ENCODE results near the gene NECTIN3. TPM values are rescaled to one million over a fixed set of nuclear protein-coding genes. Genes with fewer than 3 reads are reported as not detected.

The NECTIN3 gene
- total and polyA plus RNA-seq, 7 donors, result 1.8 to 54.1 (median 20.0) TPM

DNA sequence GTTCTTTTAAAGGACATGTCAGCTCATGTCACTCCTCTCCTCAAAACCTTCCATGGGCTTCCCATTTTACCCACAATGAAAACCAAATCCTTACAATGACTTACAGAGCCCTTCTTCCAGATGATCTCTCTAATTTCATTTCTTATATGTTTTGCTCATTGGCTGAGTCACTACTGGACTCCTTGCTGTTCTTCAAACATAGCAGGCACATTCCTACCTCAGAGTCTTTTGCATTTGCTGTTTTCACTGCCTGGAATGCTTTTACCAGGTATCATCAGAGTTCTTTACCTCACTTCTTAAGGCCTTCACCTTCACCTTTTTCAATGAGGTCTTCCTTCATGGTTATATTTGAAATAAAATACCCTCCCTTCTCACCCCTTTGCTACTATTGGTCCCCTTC is 57.3 kb downstream of the NECTIN3 start:
- H3K4me1 ChIP-seq, result no peaks in the 10 kb centered on the region
- no peak overlapping the region for H3K4me3 ChIP-seq
- no peaks in the 10 kb centered on the region for H3K27me3 ChIP-seq
- H3K27ac ChIP-seq, result no peak overlapping the region
- no peak for TF ChIP-seq POLR2AphosphoS5 (IDR thresholded peaks at IDR 0.05)
- TF ChIP-seq, protein P1, sequence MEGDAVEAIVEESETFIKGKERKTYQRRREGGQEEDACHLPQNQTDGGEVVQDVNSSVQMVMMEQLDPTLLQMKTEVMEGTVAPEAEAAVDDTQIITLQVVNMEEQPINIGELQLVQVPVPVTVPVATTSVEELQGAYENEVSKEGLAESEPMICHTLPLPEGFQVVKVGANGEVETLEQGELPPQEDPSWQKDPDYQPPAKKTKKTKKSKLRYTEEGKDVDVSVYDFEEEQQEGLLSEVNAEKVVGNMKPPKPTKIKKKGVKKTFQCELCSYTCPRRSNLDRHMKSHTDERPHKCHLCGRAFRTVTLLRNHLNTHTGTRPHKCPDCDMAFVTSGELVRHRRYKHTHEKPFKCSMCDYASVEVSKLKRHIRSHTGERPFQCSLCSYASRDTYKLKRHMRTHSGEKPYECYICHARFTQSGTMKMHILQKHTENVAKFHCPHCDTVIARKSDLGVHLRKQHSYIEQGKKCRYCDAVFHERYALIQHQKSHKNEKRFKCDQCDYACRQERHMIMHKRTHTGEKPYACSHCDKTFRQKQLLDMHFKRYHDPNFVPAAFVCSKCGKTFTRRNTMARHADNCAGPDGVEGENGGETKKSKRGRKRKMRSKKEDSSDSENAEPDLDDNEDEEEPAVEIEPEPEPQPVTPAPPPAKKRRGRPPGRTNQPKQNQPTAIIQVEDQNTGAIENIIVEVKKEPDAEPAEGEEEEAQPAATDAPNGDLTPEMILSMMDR (IDR thresholded peaks at IDR 0.05), result no peak
- TF ChIP-seq EP300 (IDR thresholded peaks at IDR 0.05), result no peak
- H3K9me3 ChIP-seq, result no peaks in the 10 kb centered on the region
- no peak for DNase-seq
- intact Hi-C loops (cut with DNase I), result no loop called here
- peaks cover 0 to 16% (median 0%) of the 10 kb centered on the region in 4 donors for H3K36me3 ChIP-seq

DNA sequence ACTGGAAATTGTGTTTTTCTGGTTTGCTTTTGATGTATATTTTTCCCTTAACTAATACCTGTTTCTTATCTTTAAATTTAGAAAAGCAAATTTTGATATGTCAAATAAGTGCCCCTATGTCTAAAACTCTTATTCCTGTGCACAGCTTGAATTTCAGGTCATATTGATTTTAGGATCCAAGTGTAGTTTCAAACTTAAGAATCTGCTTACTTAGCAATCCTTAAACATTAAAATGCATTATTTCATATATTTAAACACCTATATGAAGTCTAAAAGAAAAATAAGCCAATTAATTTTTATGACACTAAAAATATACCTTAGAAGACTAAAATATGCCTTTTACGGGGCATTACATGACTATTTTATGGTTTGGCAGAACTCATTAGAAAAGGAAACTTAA is 59.2 kb downstream of the NECTIN3 start:
- Histone ChIP-seq H3K9me3 (no peaks in the 10 kb centered on the region), H3K27ac (no peak overlapping the region), H3K4me1 (no peaks in the 10 kb centered on the region), H3K36me3 (peaks cover 0 to 16% (median 0%) of the 10 kb centered on the region in 4 donors), H3K27me3 (no peaks in the 10 kb centered on the region), H3K4me3 (no peak overlapping the region)
- intact Hi-C loops (cut with DNase I), result no loop called here
- no peak for TF ChIP-seq EP300 (IDR thresholded peaks at IDR 0.05)
- TF ChIP-seq POLR2AphosphoS5 (IDR thresholded peaks at IDR 0.05), result no peak
- TF ChIP-seq, protein P1 (IDR thresholded peaks at IDR 0.05), result no peak
- no peak for TF ChIP-seq POLR2A (IDR thresholded peaks at IDR 0.05)
- no peak for DNase-seq
- 91 to 96% methylated on average over 1 of the region's 1 CpG for WGBS, 2 donors

DNA sequence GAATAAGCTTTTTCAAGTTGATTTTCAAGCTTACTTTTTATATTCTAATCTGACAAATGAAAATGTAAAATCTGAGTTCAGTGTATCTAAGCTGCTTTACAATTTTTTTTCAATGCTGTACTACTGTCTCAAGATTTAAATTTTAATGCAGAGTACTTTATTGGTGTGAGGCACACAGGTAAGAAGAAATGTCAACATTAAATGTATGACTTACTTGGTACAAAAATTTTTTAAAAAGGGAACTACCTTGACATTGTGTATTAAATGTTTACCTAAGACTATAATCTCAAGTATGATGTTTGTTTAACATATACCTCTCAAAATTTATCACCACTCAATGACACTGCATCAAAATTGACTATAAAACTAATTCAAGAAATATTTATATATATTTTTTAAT is 62.7 kb downstream of the NECTIN3 start:
- TF ChIP-seq EP300 (IDR thresholded peaks at IDR 0.05), result no peak
- no peaks in the 10 kb centered on the region for H3K27me3 ChIP-seq
- peaks cover 0 to 7% (median 0%) of the 10 kb centered on the region in 4 donors for H3K4me1 ChIP-seq
- H3K36me3 ChIP-seq, result peaks cover 0 to 4% (median 0%) of the 10 kb centered on the region in 4 donors
- H3K9me3 ChIP-seq, result no peaks in the 10 kb centered on the region
- H3K27ac ChIP-seq, result no peak overlapping the region
- intact Hi-C loops (cut with DNase I), result no loop called here
- DNase-seq, result no peak
- no peak overlapping the region for H3K4me3 ChIP-seq

DNA sequence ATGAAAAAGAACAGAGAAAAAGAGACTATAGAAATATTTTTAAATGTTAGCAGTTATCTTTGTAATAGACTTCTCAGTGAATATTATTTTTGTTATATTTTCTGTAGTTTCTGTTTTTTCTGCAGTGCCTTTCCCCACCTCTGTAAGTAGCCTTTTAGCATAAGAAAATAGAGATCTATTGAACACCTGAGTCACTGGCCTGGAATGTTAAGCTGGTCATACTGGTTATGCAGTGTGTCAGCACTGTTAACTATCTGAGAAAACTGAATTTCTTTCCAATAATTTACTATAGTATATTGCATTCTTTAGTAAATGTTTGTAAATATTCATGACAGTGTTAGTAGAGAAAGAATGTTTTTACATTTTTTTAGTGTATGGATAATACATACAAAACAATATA is 79.8 kb downstream of the NECTIN3 start:
- no peaks in the 10 kb centered on the region for H3K9me3 ChIP-seq
- peaks cover 0 to 22% (median 2%) of the 10 kb centered on the region in 4 donors for H3K36me3 ChIP-seq
- peaks cover 0 to 7% (median 3%) of the 10 kb centered on the region in 4 donors for H3K4me1 ChIP-seq
- H3K27me3 ChIP-seq, result no peaks in the 10 kb centered on the region
- intact Hi-C loops (cut with DNase I), result no loop called here
- H3K4me3 ChIP-seq, result no peak overlapping the region
- no peak for DNase-seq
- no peak for TF ChIP-seq EP300 (IDR thresholded peaks at IDR 0.05)
- TF ChIP-seq, protein P1 (IDR thresholded peaks at IDR 0.05), result no peak
- no peak for TF ChIP-seq POLR2AphosphoS5 (IDR thresholded peaks at IDR 0.05)
- no peak for TF ChIP-seq POLR2A (IDR thresholded peaks at IDR 0.05)
- H3K27ac ChIP-seq, result no peak overlapping the region

DNA sequence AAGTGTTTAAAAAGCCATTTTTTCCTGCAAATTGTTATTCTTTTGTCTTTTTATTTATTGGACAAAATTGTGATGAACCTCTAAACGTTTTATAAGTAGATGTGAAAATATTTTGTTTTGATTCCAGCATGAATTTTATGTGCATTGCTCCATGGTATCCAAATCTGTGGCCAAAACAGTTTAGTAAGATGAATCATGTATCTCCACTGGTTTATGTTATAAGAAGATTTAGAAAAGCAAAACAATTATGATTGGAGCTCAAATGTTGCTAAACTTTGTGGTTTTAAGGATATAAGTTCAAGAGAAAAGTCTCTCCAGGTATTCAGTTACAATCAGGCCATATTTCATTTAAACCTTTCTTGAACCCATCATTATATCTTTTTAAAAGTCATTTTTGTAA is 80.9 kb downstream of the NECTIN3 start:
- 52 to 54% methylated on average over 1 of the region's 1 CpG for WGBS, 2 donors
- no peak overlapping the region for H3K4me3 ChIP-seq
- peaks cover 0 to 7% (median 3%) of the 10 kb centered on the region in 4 donors for H3K4me1 ChIP-seq
- H3K27ac ChIP-seq, result no peak overlapping the region
- no peaks in the 10 kb centered on the region for H3K9me3 ChIP-seq
- no peaks in the 10 kb centered on the region for H3K27me3 ChIP-seq
- intact Hi-C loops (cut with DNase I), result no loop called here
- peaks cover 0 to 20% (median 2%) of the 10 kb centered on the region in 4 donors for H3K36me3 ChIP-seq
- TF ChIP-seq, protein P1 (IDR thresholded peaks at IDR 0.05), result no peak
- TF ChIP-seq EP300 (IDR thresholded peaks at IDR 0.05), result no peak
- no peak for TF ChIP-seq POLR2A (IDR thresholded peaks at IDR 0.05)
- TF ChIP-seq POLR2AphosphoS5 (IDR thresholded peaks at IDR 0.05), result no peak
- DNase-seq, result no peak

All from sigmoid colon (tissue), 7 donors.